Measurements from ENCODE around the gene RNU6-1. TPM values are rescaled to one million over a fixed set of nuclear protein-coding genes. Genes with fewer than 3 reads are reported as not detected.

RNU6-1 gene
- total RNA-seq, 2 experiments from 2014 or later = not detected

- Mint-ChIP-seq H3K27me3 (peaks cover 72% of the 10 kb centered on the region), H3K4me1 (ENCODE audit: low read depth) (peaks cover 43% of the 10 kb centered on the region), H3K36me3 (no peaks in the 10 kb centered on the region), H3K9me3 (no peaks in the 10 kb centered on the region), H3K27ac (no peak overlapping the region), H3K4me3 (no peak overlapping the region)
- POLR2A ChIA-PET = no interaction called here
- no peak for DNase-seq
- intact Hi-C loops (cut with micrococcal nuclease) = loop anchor here (5.0 to 10.0 kb wide), 2 partner anchors 48 to 765 kb away; partner anchors contain the start of gene SMAD3
- CTCF ChIA-PET = no interaction called here
Measured at GRCh38 chr15:67829647-67830504, 10.0 kb downstream of the RNU6-1 start.

GRCh38 chr15:67828969-67829646 lies 10.7 kb downstream of the RNU6-1 start:
- intact Hi-C loops (cut with micrococcal nuclease) = no loop called here
- H3K4me1 Mint-ChIP-seq (ENCODE audit: low read depth) = peaks cover 38% of the 10 kb centered on the region

GRCh38 chr15:67828278-67828968 lies 11.4 kb downstream of the RNU6-1 start:
- no peak overlapping the region for H3K27ac Mint-ChIP-seq
- H3K9me3 Mint-ChIP-seq = no peaks in the 10 kb centered on the region
- DNase-seq = no peak
- intact Hi-C loops (cut with micrococcal nuclease) = no loop called here
- peaks cover 73% of the 10 kb centered on the region for H3K27me3 Mint-ChIP-seq
- ChIA-PET CTCF (interaction anchor here (1.1 kb wide), 1 partner anchor 372 kb away, joined by 3 read pairs; no protein-coding TSS in a partner anchor), POLR2A (no interaction called here)
- peaks cover 39% of the 10 kb centered on the region for H3K4me1 Mint-ChIP-seq (ENCODE audit: low read depth)
- no peaks in the 10 kb centered on the region for H3K36me3 Mint-ChIP-seq
- no peak overlapping the region for H3K4me3 Mint-ChIP-seq

More at GRCh38 chr15:67828969-67829646, 10.7 kb downstream of the RNU6-1 start:
- no peaks in the 10 kb centered on the region for H3K9me3 Mint-ChIP-seq
- DNase-seq = no peak
- POLR2A ChIA-PET = no interaction called here
- CTCF ChIA-PET = no interaction called here
- H3K4me3 Mint-ChIP-seq = no peak overlapping the region
- H3K36me3 Mint-ChIP-seq = no peaks in the 10 kb centered on the region
- no peak overlapping the region for H3K27ac Mint-ChIP-seq
- peaks cover 72% of the 10 kb centered on the region for H3K27me3 Mint-ChIP-seq

- intact Hi-C loops (cut with micrococcal nuclease) = no loop called here
- POLR2A ChIA-PET = no interaction called here
- H3K4me3 Mint-ChIP-seq = no peak overlapping the region
- no peak overlapping the region for H3K27ac Mint-ChIP-seq
- H3K9me3 Mint-ChIP-seq = no peaks in the 10 kb centered on the region
- H3K27me3 Mint-ChIP-seq = peaks cover 68% of the 10 kb centered on the region
- no peak for DNase-seq
- CTCF ChIA-PET = interaction anchor here (1.1 kb wide), 1 partner anchor 371 kb away, joined by 3 read pairs; no protein-coding TSS in a partner anchor
- no peaks in the 10 kb centered on the region for H3K36me3 Mint-ChIP-seq
- H3K4me1 Mint-ChIP-seq (ENCODE audit: low read depth) = peaks cover 34% of the 10 kb centered on the region
Measured at GRCh38 chr15:67827562-67828277, 12.1 kb downstream of the RNU6-1 start.

GRCh38 chr15:67826717-67827561 lies 12.9 kb downstream of the RNU6-1 start:
- no peak overlapping the region for H3K27ac Mint-ChIP-seq
- H3K4me3 Mint-ChIP-seq = no peak overlapping the region
- H3K27me3 Mint-ChIP-seq = peaks cover 70% of the 10 kb centered on the region
- H3K9me3 Mint-ChIP-seq = no peaks in the 10 kb centered on the region
- H3K4me1 Mint-ChIP-seq (ENCODE audit: low read depth) = peaks cover 40% of the 10 kb centered on the region
- CTCF ChIA-PET = interaction anchor here (1.1 to 4.2 kb wide), 2 partner anchors 10 to 370 kb away, joined by 3 to 30 read pairs; no protein-coding TSS in a partner anchor
- no peak for DNase-seq
- peaks cover 2% of the 10 kb centered on the region for H3K36me3 Mint-ChIP-seq
- intact Hi-C loops (cut with micrococcal nuclease) = no loop called here
- POLR2A ChIA-PET = no interaction called here

GRCh38 chr15:67825881-67826716 lies 13.7 kb downstream of the RNU6-1 start:
- Mint-ChIP-seq H3K36me3 (peaks cover 2% of the 10 kb centered on the region), H3K9me3 (no peaks in the 10 kb centered on the region), H3K4me1 (ENCODE audit: low read depth) (peaks cover 45% of the 10 kb centered on the region), H3K27ac (peak overlapping the region; percentile 44), H3K4me3 (peak overlapping the region; percentile 45), H3K27me3 (peaks cover 71% of the 10 kb centered on the region)
- intact Hi-C loops (cut with micrococcal nuclease) = no loop called here
- ChIA-PET POLR2A (no interaction called here), CTCF (interaction anchor here (4.2 kb wide), 1 partner anchor 11 kb away, joined by 30 read pairs; no protein-coding TSS in a partner anchor)
- DNase-seq = no peak

GRCh38 chr15:67824976-67825880 lies 14.6 kb downstream of the RNU6-1 start, which contains the start of gene SKOR1:
Gene SKOR1, plus strand, starts transcription at chr15:67825509. Its CDS starts 94 bp downstream, at chr15:67825603.
- Mint-ChIP-seq H3K27me3 (peaks cover 71% of the 10 kb centered on the region), H3K36me3 (peaks cover 2% of the 10 kb centered on the region), H3K27ac (peak within 1 kb of the TSS; percentile 44), H3K4me3 (peak within 1 kb of the TSS; percentile 45), H3K4me1 (ENCODE audit: low read depth) (peaks cover 47% of the 10 kb centered on the region), H3K9me3 (no peaks in the 10 kb centered on the region)
- DNase-seq = no peak
- CTCF ChIA-PET = interaction anchor here (1.0 to 4.2 kb wide), 2 partner anchors 11 to 368 kb away, joined by 3 to 30 read pairs; no protein-coding TSS in a partner anchor
- intact Hi-C loops (cut with micrococcal nuclease) = loop anchor here (5.0 kb wide), 1 partner anchor 63 kb away; no protein-coding TSS in a partner anchor
- POLR2A ChIA-PET = no interaction called here

GRCh38 chr15:67824197-67824968 lies 15.5 kb downstream of the RNU6-1 start:
- ChIA-PET POLR2A (no interaction called here), CTCF (interaction anchor here (0.6 to 4.2 kb wide), 4 partner anchors 12 to 368 kb away, joined by 3 to 30 read pairs (median 3); no protein-coding TSS in a partner anchor)
- no peak overlapping the region for H3K27ac Mint-ChIP-seq
- peaks cover 2% of the 10 kb centered on the region for H3K36me3 Mint-ChIP-seq
- peak overlapping the region; percentile 63 for H3K4me3 Mint-ChIP-seq
- H3K27me3 Mint-ChIP-seq = peaks cover 71% of the 10 kb centered on the region
- intact Hi-C loops (cut with micrococcal nuclease) = loop anchor here (5.0 kb wide), 1 partner anchor 62 kb away; no protein-coding TSS in a partner anchor
- peaks cover 44% of the 10 kb centered on the region for H3K4me1 Mint-ChIP-seq (ENCODE audit: low read depth)
- no peaks in the 10 kb centered on the region for H3K9me3 Mint-ChIP-seq
- DNase-seq = no peak
